ENCODE measurements around the gene PFKP. TPM values are rescaled to one million over a fixed set of nuclear protein-coding genes. Genes with fewer than 3 reads are reported as not detected.

The PFKP gene
- total RNA-seq, 2 donors from 2014 or later = 58.0 to 82.3 TPM

- 88 to 93% methylated on average over 4 to 9 of the region's 9 CpGs for WGBS, 2 experiments (ENCODE audit: insufficient coverage in 1 of 2, insufficient read length in 1 of 2)
These were observed 97.8 kb downstream of the PFKP start for GRCh38 chr10:3165196-3165595.

GRCh38 chr10:3166496-3167290 lies 99.3 kb downstream of the PFKP start:
- Mint-ChIP-seq H3K36me3 (ENCODE audit: low read depth) (peaks cover 62% of the 10 kb centered on the region), H3K9me3 (no peaks in the 10 kb centered on the region), H3K4me1 (no peaks in the 10 kb centered on the region), H3K27ac (no peak overlapping the region), H3K4me3 (no peak overlapping the region), H3K27me3 (ENCODE audit: insufficient read depth) (no peaks in the 10 kb centered on the region)
- peak; percentile 3 for DNase-seq
- Histone ChIP-seq H3K4me1 (ENCODE audit: control insufficient read depth, insufficient read depth, low read length) (no peaks in the 10 kb centered on the region), H3K9me3 (ENCODE audit: control insufficient read depth, low read length) (no peaks in the 10 kb centered on the region), H3K27me3 (ENCODE audit: control insufficient read depth, insufficient read depth, low read length, poor library complexity, severe bottlenecking) (no peaks in the 10 kb centered on the region), H3K27ac (ENCODE audit: low read depth, low read length) (no peak overlapping the region), H3K4me3 (ENCODE audit: low read length) (no peak overlapping the region), H3K9ac (ENCODE audit: extremely low read depth, low read length, poor library complexity, severe bottlenecking) (no peak overlapping the region), H3K36me3 (ENCODE audit: control insufficient read depth, insufficient read depth, low read length) (peaks cover 73% of the 10 kb centered on the region)
- WGBS, 2 experiments (ENCODE audit: insufficient coverage in 1 of 2, insufficient read length in 1 of 2) = 93 to 95% methylated on average over 7 to 10 of the region's 10 CpGs
- no peak for TF ChIP-seq CTCF (conservative IDR thresholded peaks at IDR 0.05)

More at GRCh38 chr10:3165196-3165595, 97.8 kb downstream of the PFKP start:
- H3K9ac ChIP-seq (ENCODE audit: extremely low read depth, low read length, poor library complexity, severe bottlenecking) = no peak overlapping the region
- Mint-ChIP-seq H3K36me3 (ENCODE audit: low read depth) (peaks cover 71% of the 10 kb centered on the region), H3K4me1 (no peaks in the 10 kb centered on the region), H3K27me3 (ENCODE audit: insufficient read depth) (no peaks in the 10 kb centered on the region), H3K4me3 (no peak overlapping the region), H3K9me3 (no peaks in the 10 kb centered on the region), H3K27ac (no peak overlapping the region)
- no peaks in the 10 kb centered on the region for H3K4me1 ChIP-seq (ENCODE audit: control insufficient read depth, insufficient read depth, low read length)
- peaks cover 79% of the 10 kb centered on the region for H3K36me3 ChIP-seq (ENCODE audit: control insufficient read depth, insufficient read depth, low read length)
- no peak overlapping the region for H3K27ac ChIP-seq (ENCODE audit: low read depth, low read length)
- H3K4me3 ChIP-seq (ENCODE audit: low read length) = no peak overlapping the region
- peak; percentile 13 for DNase-seq
- no peaks in the 10 kb centered on the region for H3K9me3 ChIP-seq (ENCODE audit: control insufficient read depth, low read length)
- H3K27me3 ChIP-seq (ENCODE audit: control insufficient read depth, insufficient read depth, low read length, poor library complexity, severe bottlenecking) = no peaks in the 10 kb centered on the region
- TF ChIP-seq CTCF (conservative IDR thresholded peaks at IDR 0.05) = no peak

- H3K4me3 Mint-ChIP-seq = no peak overlapping the region
- Histone ChIP-seq H3K27ac (ENCODE audit: low read depth, low read length) (no peak overlapping the region), H3K36me3 (ENCODE audit: control insufficient read depth, insufficient read depth, low read length) (peaks cover 64% of the 10 kb centered on the region), H3K27me3 (ENCODE audit: control insufficient read depth, insufficient read depth, low read length, poor library complexity, severe bottlenecking) (no peaks in the 10 kb centered on the region), H3K4me1 (ENCODE audit: control insufficient read depth, insufficient read depth, low read length) (no peaks in the 10 kb centered on the region), H3K4me3 (ENCODE audit: low read length) (no peak overlapping the region), H3K9ac (ENCODE audit: extremely low read depth, low read length, poor library complexity, severe bottlenecking) (no peak overlapping the region), H3K9me3 (ENCODE audit: control insufficient read depth, low read length) (no peaks in the 10 kb centered on the region)
- TF ChIP-seq CTCF (conservative IDR thresholded peaks at IDR 0.05) = no peak
- H3K27ac Mint-ChIP-seq = peak overlapping the region; percentile 64
- peaks cover 54% of the 10 kb centered on the region for H3K36me3 Mint-ChIP-seq (ENCODE audit: low read depth)
- DNase-seq = peak; percentile 24
- WGBS, 2 experiments (ENCODE audit: insufficient coverage in 1 of 2, insufficient read length in 1 of 2) = 88 to 93% methylated on average over 9 to 21 of the region's 21 CpGs
- no peaks in the 10 kb centered on the region for H3K9me3 Mint-ChIP-seq
- H3K27me3 Mint-ChIP-seq (ENCODE audit: insufficient read depth) = no peaks in the 10 kb centered on the region
- no peaks in the 10 kb centered on the region for H3K4me1 Mint-ChIP-seq
These were observed 100.4 kb downstream of the PFKP start for GRCh38 chr10:3167611-3168330.
